Ascending aorta (tissue), 2 donors: ENCODE measurements around the gene HPS4. TPM values are rescaled to one million over a fixed set of nuclear protein-coding genes. Genes with fewer than 3 reads are reported as not detected.

Source experiments
- DNase-seq, 2 donors: peaks; one replicate each; pipeline ENCODE4 v3.0.0-alpha.2; 2019; ENCODE audit warnings: low spot score in 2 of 2
- H3K27ac ChIP-seq, 2 donors: fragments of 200-600 bp; sonication (generic); one replicate each; pipeline ENCODE4 v1.5.1; 2016 to 2017; ENCODE audit warnings: mild to moderate bottlenecking in 1 of 2
- H3K27me3 ChIP-seq: fragments of 200-600 bp; sonication (generic); one replicate; pipeline ENCODE4 v1.5.1; 2017
- H3K36me3 ChIP-seq, 2 donors: fragments of 200-600 bp; sonication (generic); one replicate each; pipeline ENCODE4 v1.5.1; 2016
- H3K4me1 ChIP-seq, 2 donors: fragments of 200-600 bp; sonication (generic); one replicate each; pipeline ENCODE4 v1.5.1; 2016 to 2017; ENCODE audit warnings: mild to moderate bottlenecking in 1 of 2
- H3K4me3 ChIP-seq, 2 donors: fragments of 200-600 bp; sonication (generic); one replicate each; pipeline ENCODE4 v1.5.1; 2016 to 2017; ENCODE audit warnings: mild to moderate bottlenecking in 1 of 2
- H3K9me3 ChIP-seq, 2 donors: fragments of 200-600 bp; sonication (generic); one replicate each; pipeline ENCODE4 v1.5.1; 2016
- intact Hi-C: fragments of 100-400 bp; cut with DNase I; formaldehyde crosslinking; loops from one replicate; pipeline ENCODE4 v1.15.1; 2023
- total RNA-seq: library from RNA; depleted of rRNA; stranded (reverse); fragments of >200 nt; gene quantifications from one replicate; pipeline ENCODE4 v1.1.0, GENCODE V29; 2016
- TF ChIP-seq, protein P1 (sequence below), 3 experiments: fragments of 200-600 bp in 2 of 3; fragments of 450-650 bp in 1 of 3; sonication (generic) in 2 of 3; IDR thresholded peaks; one replicate each; pipeline ENCODE4 v1.5.1; 2016 to 2019; ENCODE audit warnings: antibody characterized with exemption in 3 of 3, mild to moderate bottlenecking in 1 of 3, moderate library complexity in 1 of 3

HPS4 gene
- total RNA-seq, 1 donor from 2014 or later: 39.3 TPM

DNA sequence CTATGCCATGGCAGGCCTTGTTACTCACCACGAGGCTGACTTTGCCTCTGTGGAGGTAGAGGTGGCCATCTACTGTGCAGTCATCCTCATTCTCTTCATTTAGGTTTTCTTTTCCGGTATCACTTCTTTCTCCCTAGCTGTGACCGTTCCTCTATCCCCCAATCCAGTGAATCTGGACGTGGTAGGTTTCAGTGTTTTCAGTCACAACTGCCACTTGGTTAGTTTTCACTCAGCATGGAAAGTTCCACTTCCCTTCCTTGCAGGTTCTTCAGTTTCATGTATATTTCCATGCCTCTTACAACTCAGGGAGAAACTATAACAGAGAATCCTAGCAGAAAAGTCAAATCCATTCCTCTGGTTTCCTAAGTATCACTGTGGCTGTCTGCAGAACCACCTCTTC, 1.9 kb downstream of the HPS4 start:
- no peak for DNase-seq
- no peak overlapping the region for H3K27ac ChIP-seq
- no peaks in the 10 kb centered on the region for H3K27me3 ChIP-seq
- H3K4me1 ChIP-seq: peaks cover 6 to 16% of the 10 kb centered on the region in 2 donors
- no peaks in the 10 kb centered on the region for H3K9me3 ChIP-seq
- H3K36me3 ChIP-seq: peaks cover 8 to 14% of the 10 kb centered on the region in 2 donors
- H3K4me3 ChIP-seq: no peak overlapping the region
- intact Hi-C loops: no loop called here
- TF ChIP-seq, protein P1, sequence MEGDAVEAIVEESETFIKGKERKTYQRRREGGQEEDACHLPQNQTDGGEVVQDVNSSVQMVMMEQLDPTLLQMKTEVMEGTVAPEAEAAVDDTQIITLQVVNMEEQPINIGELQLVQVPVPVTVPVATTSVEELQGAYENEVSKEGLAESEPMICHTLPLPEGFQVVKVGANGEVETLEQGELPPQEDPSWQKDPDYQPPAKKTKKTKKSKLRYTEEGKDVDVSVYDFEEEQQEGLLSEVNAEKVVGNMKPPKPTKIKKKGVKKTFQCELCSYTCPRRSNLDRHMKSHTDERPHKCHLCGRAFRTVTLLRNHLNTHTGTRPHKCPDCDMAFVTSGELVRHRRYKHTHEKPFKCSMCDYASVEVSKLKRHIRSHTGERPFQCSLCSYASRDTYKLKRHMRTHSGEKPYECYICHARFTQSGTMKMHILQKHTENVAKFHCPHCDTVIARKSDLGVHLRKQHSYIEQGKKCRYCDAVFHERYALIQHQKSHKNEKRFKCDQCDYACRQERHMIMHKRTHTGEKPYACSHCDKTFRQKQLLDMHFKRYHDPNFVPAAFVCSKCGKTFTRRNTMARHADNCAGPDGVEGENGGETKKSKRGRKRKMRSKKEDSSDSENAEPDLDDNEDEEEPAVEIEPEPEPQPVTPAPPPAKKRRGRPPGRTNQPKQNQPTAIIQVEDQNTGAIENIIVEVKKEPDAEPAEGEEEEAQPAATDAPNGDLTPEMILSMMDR (IDR thresholded peaks at IDR 0.05): no peak

GRCh38 chr22:26481112-26481693, 2.4 kb downstream of the HPS4 start:
- intact Hi-C loops: no loop called here
- peaks cover 11 to 19% of the 10 kb centered on the region in 2 donors for H3K36me3 ChIP-seq
- no peak overlapping the region for H3K4me3 ChIP-seq
- H3K27ac ChIP-seq: no peak overlapping the region
- DNase-seq: no peak
- H3K4me1 ChIP-seq: peaks cover 6 to 16% of the 10 kb centered on the region in 2 donors
- H3K9me3 ChIP-seq: no peaks in the 10 kb centered on the region
- TF ChIP-seq, protein P1 (IDR thresholded peaks at IDR 0.05): no peak
- no peaks in the 10 kb centered on the region for H3K27me3 ChIP-seq

DNA sequence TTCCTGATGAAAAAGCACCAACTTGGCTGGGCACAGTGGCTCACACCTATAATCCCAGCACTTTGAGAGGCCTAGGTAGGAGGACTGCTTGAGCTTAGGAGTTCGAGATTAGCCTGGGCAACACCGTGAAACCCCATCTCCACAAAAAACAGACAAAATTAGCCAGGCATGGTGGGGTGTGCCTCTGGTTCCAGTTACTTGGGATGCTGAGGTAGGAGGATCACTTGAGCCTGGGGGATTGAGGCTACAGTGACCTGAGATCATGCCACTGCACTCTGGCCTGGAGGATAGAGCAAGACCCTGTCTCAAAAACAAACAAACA, 3.0 kb downstream of the HPS4 start:
- Histone ChIP-seq H3K27ac (no peak overlapping the region), H3K4me3 (no peak overlapping the region), H3K9me3 (no peaks in the 10 kb centered on the region), H3K36me3 (peaks cover 11 to 25% of the 10 kb centered on the region in 2 donors), H3K27me3 (no peaks in the 10 kb centered on the region), H3K4me1 (peaks cover 6 to 16% of the 10 kb centered on the region in 2 donors)
- no peak for DNase-seq
- intact Hi-C loops: no loop called here
- TF ChIP-seq, protein P1 (IDR thresholded peaks at IDR 0.05): no peak

DNA sequence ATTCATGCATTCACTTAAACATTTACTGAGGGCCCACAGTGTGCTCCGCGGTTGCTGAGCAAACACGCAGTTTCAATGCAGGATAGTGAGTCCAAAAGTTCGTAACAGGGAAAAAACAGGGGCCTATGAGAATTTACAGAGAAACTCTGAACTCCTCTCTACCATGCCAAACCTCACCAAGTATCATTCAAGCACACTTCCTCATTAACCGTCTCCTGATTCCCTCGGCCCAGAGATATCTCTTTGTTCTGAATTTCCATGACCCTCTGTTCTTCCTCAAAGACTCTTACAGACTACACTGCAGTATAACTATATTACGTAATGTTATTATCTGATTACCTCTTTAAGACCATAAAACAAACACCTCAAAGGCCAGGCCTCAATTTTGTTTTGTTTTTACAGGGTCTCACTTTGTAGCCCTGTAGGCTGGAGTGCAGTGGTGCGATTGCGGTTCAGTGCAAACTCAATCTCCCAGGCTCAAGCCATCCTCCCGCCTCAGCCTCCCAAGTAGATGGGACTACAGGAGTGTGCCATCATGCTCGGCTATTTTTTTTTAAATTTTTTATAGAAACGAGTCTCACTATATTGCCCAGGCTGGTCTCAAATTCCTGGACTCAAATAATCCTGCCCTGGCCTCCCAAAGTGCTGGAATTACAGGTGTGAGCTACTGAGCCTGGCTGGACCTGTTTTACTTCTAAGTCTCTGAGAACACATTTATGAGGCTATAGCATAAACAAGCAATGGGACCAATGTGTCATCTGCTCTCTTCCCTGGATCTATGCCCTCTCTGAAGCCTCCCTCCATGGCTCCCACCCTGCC, 3.6 kb downstream of the HPS4 start:
- H3K27me3 ChIP-seq: no peaks in the 10 kb centered on the region
- no peak for DNase-seq
- H3K36me3 ChIP-seq: peaks cover 15 to 31% of the 10 kb centered on the region in 2 donors
- H3K9me3 ChIP-seq: no peaks in the 10 kb centered on the region
- intact Hi-C loops: no loop called here
- no peak overlapping the region for H3K27ac ChIP-seq
- no peak overlapping the region for H3K4me3 ChIP-seq
- peaks cover 6 to 16% of the 10 kb centered on the region in 2 donors for H3K4me1 ChIP-seq
- TF ChIP-seq, protein P1 (IDR thresholded peaks at IDR 0.05): no peak

DNA sequence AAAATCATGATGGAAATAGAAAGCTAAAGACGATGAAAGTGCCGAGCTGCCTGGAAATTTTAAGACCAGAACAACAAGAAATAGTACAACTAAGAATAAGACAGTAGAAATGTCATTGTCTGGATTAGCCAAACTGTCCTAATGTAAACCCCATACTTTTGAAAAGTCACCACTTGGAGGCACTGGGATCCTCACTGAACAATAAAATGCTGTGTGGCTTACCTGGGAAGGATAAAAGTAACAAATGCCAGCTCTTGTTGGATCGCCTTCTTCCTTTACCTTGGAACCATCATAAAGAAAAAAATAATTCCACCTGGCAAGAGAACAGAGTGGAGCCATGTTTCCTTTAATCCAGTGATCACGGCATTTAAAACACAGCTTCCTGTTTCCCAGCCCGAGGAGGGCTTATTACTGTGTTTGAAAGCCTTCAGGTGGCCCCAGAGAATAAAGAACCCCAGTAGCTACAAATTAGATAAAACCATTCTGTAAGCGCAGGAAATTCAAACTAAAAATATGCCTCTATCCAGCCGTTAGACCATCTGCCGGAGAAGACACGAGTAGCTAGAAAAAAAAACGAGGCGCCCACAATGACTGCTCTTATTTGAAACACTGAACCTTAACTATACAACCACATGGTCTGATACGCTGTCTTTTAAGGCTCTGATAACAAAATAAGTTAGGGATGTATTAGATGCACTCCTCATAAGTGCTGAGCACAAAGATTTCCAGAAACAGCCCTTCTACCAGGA, 4.4 kb downstream of the HPS4 start:
- peaks cover 16 to 38% of the 10 kb centered on the region in 2 donors for H3K36me3 ChIP-seq
- DNase-seq: no peak
- H3K27ac ChIP-seq: no peak overlapping the region
- H3K9me3 ChIP-seq: no peaks in the 10 kb centered on the region
- peaks cover 6 to 9% of the 10 kb centered on the region in 2 donors for H3K4me1 ChIP-seq
- no peak overlapping the region for H3K4me3 ChIP-seq
- intact Hi-C loops: no loop called here
- no peaks in the 10 kb centered on the region for H3K27me3 ChIP-seq
- TF ChIP-seq, protein P1 (IDR thresholded peaks at IDR 0.05): no peak
